HG03457 (cell line): ENCODE measurements around the gene LASP1.

Experiments used
- ATAC-seq: cut with Tn5 transposase; IDR thresholded peaks from one replicate; pipeline ENCODE4 v1.9.1; 2021; ENCODE audit warnings: moderate number of reproducible peaks; ENCODE audit not compliant: unreplicated experiment

The LASP1 gene

GRCh38 chr17:38868817-38869525 is 887 bp upstream of the LASP1 start:
- peak; percentile 35 for ATAC-seq

- ATAC-seq: no peak
Observed at GRCh38 chr17:38870259-38871165, 654 bp downstream of the LASP1 start.

- no peak for ATAC-seq
Observed at GRCh38 chr17:38871247-38872015, 1.6 kb downstream of the LASP1 start.

- ATAC-seq: no peak
Observed at GRCh38 chr17:38872027-38872511, 2.2 kb downstream of the LASP1 start.

GRCh38 chr17:38872671-38873385 is 3.0 kb downstream of the LASP1 start:
- ATAC-seq: no peak

GRCh38 chr17:38873640-38874380 is 4.0 kb downstream of the LASP1 start:
- ATAC-seq: no peak

GRCh38 chr17:38874505-38875400 is 4.9 kb downstream of the LASP1 start:
- no peak for ATAC-seq

GRCh38 chr17:38875477-38876075 is 5.7 kb downstream of the LASP1 start:
- ATAC-seq: no peak

- ATAC-seq: no peak
Observed at GRCh38 chr17:38877130-38877851, 7.4 kb downstream of the LASP1 start.

- no peak for ATAC-seq
Observed at GRCh38 chr17:38879878-38880665, 10.2 kb downstream of the LASP1 start.

GRCh38 chr17:38881600-38882191 is 11.8 kb downstream of the LASP1 start:
- ATAC-seq: no peak

- ATAC-seq: no peak
Observed at GRCh38 chr17:38882870-38883269, 13.0 kb downstream of the LASP1 start.

GRCh38 chr17:38883592-38884526 is 14.0 kb downstream of the LASP1 start:
- ATAC-seq: no peak

- no peak for ATAC-seq
Observed at GRCh38 chr17:38885044-38885727, 15.3 kb downstream of the LASP1 start.
